HTERT RPE-1 (cell line): ENCODE results near the gene ALDOA.
"Not testable (repeated sequence)": the region's sequence is repeated elsewhere in the genome, so short reads cannot be mapped to it uniquely, and the experiment has no call there.

ENCODE experiments used
- in situ Hi-C: fragments of 300-500 bp; cut with MboI; formaldehyde crosslinking; loops from 4 replicates; pipeline ENCODE4 v1.14.3; 2020; ENCODE audit warnings: low sequenced_read_pairs

ALDOA gene

GRCh38 chr16:30114411-30114810, 48.9 kb downstream of the ALDOA start:
- in situ Hi-C loops = no loop called here

- in situ Hi-C loops = not testable (repeated sequence)
Observed at GRCh38 chr16:30114833-30115232, 49.3 kb downstream of the ALDOA start.

- in situ Hi-C loops = no loop called here
Observed at GRCh38 chr16:30115238-30115637, 49.7 kb downstream of the ALDOA start.

- in situ Hi-C loops = no loop called here
Observed at GRCh38 chr16:30116291-30117207, 51.0 kb downstream of the ALDOA start.

GRCh38 chr16:30117768-30118167, 52.2 kb downstream of the ALDOA start:
- in situ Hi-C loops = no loop called here

- in situ Hi-C loops = no loop called here
Observed at GRCh38 chr16:30119428-30119827, 53.9 kb downstream of the ALDOA start.
